Myocyte (in vitro differentiated cells): ENCODE results near the gene ARHGEF19. TPM values are rescaled to one million over a fixed set of nuclear protein-coding genes. Genes with fewer than 3 reads are reported as not detected.

Source experiments
- DNase-seq: peaks from one replicate; pipeline ENCODE4 v3.0.0-alpha.2; 2012; ENCODE audit warnings: low read depth
- total RNA-seq: library from RNA; depleted of rRNA; stranded (reverse); fragments of >200 nt; gene quantifications from 2 replicates; pipeline ENCODE4 v1.2.3, GENCODE V29; 2014

Gene ARHGEF19
- total RNA-seq, 1 donor from 2014 or later = 0.67 TPM

DNA sequence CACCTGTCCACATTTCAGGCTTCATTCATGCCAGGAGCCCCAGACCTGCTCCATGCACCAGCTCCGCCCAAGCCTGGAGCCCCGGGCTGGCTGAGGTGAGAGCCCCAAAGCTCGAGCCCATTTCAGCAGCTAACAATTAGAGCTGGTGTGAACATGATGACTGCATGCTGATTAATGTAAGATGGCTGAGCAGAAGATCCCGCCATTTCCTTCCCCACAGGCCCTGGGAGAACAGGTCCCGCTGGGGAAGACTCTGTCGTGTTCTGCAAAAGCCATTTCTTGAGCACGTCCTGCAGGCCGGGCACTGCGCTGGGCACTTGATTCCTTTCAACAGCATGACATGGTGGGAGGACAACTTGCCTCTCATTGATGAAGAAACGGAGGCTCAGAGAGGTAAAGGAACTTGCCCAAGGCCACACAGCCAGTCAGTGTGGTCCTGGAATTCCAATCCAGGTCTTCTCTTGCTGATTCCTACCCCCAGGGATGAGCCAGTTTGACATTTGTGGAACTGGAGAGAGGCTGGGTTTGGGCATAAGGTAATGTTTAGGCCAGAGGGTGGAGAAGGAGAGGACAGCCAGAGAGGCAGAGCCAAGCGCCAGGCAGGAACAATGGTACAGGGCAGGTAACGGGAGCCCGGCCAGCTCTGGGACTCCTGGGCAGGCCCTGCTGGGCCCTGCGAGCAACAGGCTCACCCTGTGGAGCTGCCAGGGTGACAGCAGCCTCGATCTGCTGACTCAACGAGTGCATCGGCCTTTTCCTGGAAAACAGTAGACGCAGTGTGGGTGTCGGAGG is 28.5 kb downstream of the ARHGEF19 start:
- no peak for DNase-seq

GRCh38 chr1:16183179-16183578 is 29.3 kb downstream of the ARHGEF19 start:
- DNase-seq = no peak

GRCh38 chr1:16181887-16182719 is 30.3 kb downstream of the ARHGEF19 start:
- DNase-seq = peak; percentile 94

GRCh38 chr1:16180291-16180824 is 32.1 kb downstream of the ARHGEF19 start:
- DNase-seq = no peak

DNA sequence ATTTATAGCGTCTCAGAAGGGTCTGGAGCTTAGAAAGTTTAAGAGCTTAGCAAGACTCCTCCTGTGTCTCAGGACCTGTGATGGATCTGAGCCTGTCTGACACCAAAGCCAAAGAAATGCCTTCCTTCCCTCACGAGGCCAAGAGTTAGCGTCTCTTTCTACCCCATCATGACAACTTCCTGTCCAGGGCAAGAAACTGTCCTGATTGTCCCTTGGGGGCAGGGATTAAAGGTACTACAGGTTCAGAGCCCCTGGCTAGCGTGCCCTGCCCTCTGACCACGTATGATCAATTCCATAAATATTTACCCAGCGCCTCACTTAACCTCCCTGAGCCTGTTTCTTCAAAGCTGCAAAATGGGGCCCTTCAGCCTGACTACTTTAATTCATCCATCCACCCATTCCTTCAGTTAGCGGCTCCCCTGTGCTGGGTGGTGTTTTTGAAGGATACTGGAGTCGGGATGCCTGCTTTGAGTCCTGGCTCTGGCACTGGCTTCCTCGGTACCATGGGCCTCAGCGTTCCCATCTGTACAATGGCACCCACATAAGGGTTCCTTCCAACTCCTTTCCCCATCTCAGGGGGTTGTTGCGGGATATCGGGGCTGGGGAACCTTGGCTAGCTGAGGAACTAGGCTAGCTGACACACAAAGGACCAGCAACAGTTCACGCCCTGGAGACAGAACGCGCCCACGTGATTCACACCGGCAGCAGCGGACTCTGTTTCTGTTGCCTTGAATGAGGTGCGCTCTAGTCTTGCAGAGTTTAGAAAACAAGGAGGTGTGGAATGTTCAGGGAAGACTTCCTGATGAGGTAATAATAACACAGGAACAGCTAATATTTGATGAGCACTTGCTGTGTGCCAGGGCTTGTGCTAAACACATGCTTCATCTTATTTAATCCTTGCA is 33.6 kb downstream of the ARHGEF19 start:
- DNase-seq = no peak

DNA sequence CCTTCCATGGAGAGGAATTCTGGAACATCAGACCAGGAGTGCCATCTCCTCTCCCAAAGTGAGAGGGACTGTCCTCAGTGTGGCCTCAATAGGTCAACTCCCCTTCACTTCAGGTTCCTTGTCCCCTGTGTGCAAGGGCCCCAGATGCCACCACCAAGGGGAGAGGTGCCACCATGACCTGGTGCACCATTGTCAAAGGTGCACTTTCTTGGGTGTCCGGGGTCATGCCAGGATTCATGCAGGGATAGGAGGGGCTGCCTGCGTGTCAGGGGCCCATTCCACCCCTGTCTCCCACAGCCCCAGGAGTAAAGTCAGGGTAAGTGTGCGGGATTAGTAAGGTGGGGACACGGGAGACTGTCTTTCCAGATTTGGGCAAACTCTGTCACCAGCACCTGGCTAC is 35.1 kb downstream of the ARHGEF19 start:
- DNase-seq = no peak

- DNase-seq = no peak
These were observed 35.8 kb downstream of the ARHGEF19 start for GRCh38 chr1:16176653-16177052.

DNA sequence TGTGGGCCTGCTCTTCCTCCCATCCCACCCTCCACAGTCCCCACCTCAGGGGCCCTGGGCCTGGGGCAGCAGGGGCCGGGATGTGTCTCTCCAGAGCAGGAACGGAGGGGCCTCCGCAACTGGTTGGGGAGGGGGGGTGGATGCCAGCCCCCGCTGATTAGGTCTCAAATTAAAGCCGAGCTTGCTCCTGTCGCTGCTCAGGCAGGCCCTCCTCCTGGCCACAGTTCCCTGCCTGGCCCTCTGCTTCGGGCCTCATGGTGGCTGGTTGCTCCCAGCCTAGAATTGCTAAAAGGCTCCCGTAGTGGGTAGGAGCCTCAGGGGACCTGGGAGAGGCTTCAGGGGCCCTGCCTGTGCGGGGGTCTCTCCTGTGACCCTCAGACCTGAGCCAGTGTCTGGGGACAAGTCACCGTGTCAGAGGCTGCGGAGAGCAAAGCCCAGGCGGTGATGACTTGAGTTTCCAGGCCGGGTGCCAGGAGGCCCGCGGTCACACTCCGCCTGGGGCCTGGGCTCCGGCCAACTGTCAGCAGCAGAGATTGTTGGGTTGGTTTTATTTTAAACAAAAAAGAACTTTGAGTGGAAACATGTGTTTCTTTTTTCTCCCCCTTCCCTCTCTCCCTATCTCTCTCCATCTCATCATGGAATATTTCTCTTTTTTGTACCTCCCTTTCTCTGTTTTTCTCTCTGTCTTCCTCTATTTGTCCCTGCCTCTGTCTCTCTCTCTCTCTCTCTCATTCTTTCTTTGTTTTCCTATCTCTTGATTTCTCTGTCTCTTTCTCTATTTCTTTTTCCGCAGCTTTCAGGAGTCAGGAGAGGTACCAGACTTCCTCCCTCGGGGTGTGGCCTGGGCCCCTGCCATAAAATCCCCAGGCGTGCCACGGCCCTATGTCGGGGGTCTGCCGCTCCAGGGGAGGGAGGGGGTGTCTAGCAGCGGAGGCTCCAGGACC is 36.6 kb downstream of the ARHGEF19 start:
- peak; percentile 87 for DNase-seq

GRCh38 chr1:16174886-16175598 is 37.4 kb downstream of the ARHGEF19 start:
- DNase-seq = no peak

GRCh38 chr1:16174261-16174868 is 38.1 kb downstream of the ARHGEF19 start:
- no peak for DNase-seq

- peak; percentile 85 for DNase-seq
These were observed 38.8 kb downstream of the ARHGEF19 start for GRCh38 chr1:16173447-16174260.

DNA sequence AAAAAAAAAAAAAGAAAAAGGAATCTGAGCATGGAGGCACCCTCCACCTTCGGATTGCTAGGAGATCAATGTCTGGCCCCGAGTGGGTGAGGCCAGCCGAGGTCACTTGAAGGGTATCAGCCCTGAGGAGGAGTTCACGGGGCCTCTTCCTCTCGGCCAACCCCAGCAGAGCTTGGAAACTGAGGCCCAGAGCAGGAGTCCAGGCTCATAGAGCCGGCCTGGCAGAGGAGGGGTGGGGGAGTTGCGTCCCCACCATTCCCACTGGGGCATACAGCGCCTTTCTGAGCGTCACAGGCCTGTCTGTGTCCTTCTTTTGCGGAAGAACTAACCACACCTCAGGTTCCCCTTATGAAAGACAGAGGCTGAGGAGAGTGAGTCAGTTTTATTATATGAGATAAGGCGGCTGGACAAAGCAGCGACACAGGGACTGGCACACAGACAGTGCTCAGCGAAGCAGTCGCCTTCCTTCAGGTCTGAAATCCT is 39.4 kb downstream of the ARHGEF19 start:
- no peak for DNase-seq

- DNase-seq = no peak
These were observed 40.1 kb downstream of the ARHGEF19 start for GRCh38 chr1:16172218-16172830.

DNA sequence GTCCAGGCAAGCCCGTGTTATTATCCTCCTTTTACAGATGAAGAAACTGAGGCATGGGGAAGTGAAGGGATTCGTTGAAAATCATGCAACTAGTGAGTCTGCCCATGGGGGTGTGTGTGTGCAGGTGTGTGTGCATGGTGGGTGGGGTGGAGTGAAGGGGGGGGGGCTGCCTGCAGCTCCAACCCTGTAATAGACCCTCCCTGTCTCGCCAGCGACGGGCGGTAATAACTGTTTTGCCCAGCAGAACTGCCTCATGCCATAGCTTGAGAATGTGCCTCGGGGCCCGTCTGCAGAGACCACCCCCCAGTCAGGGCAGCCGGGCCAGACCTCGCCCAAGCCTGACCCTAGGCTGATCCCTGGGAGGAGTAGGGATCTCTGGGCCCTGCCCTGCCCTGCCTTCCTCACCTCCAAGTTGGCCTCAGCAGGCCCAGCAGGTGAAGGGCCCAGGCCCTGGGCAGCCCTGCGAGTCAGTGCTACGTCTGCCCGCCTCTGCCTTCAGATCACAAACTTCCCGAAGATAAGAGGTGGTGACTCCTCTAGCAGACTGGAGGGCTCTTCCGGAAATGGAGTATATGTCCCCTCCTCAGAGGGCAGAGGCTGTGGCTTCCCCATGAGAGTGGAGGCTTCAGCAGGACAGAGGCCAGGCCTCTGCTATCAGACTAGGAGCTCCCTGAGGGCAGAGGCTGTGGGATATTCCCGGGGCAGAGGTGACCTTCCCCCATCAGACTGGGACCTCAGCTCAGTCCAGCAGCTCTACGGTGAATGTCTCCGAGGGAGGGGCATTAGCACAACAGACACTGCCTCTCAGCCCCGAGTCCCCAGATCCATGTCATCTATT is 40.9 kb downstream of the ARHGEF19 start:
- DNase-seq = no peak

GRCh38 chr1:16170283-16170673 is 42.2 kb downstream of the ARHGEF19 start:
- no peak for DNase-seq

DNA sequence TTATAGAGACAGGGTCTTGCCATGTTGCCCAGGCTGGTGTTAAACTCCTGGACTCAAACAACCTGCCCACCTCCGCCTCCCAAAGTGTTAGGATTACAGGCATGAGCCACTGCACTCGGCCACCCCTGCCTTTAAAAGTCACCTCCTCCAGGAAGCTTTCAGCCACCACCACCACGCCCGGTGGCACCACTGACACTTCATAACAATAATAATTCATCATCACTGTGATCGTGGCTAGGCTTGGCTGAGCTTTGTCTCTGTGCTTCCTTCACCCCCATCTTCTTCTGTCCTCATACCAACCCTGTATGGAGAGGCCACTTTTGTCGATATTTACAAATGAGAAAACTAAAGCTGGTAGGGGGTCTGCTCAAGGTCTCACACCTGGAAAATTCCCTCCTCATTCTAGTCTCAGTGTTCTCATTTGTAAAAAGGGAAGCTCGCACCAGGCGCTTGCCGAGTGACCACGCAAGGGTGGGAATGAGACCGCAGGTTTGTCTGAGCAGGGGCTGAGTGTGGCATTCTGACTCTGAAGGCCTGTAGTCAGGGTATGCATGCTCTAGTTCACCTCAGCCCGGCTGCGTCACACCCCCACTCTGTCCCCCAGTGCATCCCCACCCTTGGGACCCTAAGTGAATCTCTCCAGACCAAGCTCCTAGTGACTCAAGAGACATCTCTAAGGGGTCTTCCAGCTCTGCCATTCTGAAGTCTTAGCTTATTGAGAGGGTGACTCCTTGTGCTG is 43.7 kb downstream of the ARHGEF19 start:
- DNase-seq = no peak
